ENCODE results near the gene CAPSL.
A peak's percentile ranks its signal among the peaks of the same experiment; 100 is the strongest.
"Not testable (repeated sequence)": the region's sequence is repeated elsewhere in the genome, so short reads cannot be mapped to it uniquely, and the experiment has no call there.

CAPSL gene

DNA sequence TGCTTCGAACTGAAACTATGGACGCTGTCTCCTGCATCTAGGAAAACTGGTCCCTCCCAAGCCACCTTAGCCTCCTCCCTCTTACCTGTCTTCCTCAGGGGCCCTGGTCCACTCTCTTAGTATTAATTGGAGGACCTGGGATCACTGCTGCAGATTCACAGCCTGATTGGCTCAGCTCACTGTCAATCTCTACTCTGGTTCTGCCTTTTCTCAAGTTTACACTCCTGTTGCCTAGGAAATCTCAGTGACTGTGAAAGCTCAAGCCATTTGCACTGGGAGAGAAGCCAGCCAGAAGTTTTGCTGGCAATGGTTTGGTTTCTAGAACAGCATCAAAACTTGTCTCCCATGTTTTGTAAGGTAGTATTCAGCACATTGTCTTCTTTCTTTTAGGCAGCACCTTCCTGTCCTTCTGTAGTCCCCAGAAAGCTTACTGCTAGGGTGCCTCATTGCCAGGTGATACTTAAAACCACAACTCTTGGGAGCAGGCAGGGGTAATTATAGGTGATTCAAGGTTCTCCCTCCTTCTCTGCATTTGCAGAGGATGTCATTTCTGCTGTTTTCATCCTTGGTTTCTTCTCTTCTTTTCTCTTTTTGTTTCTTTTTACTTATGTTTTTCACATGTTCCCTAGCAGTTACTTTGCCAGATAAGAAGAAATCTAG, at the start of gene CAPSL:
TSS of gene CAPSL (minus strand) at position 55 of the 660 bp plus-strand sequence. CDS start 17,502 bp downstream, outside the sequence.
- DNase-seq: peak in 1 of 2 donors; percentile 20

DNA sequence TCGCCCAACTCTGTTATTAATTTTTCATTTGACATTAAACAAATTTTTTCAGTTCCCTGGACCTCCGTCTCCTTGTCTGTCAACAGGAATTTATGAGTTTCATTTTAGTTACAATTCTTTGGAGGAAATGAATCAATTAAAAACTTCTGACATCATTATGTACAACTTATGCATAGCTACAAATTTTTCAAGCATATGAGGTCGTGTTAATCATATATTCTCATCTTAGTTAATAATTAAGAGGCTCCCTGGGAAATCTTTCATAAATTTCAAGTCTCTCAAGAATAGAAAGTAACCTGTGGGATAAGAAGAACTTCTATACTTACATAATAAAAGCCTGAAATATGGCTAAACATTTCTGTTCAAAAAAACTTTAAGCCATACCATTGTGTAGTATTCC, 49.4 kb upstream of the CAPSL start:
- DNase-seq: no peak

GRCh38 chr5:35979715-35980114, 41.3 kb upstream of the CAPSL start:
- peak in 1 of 2 donors; percentile 61 for DNase-seq

DNA sequence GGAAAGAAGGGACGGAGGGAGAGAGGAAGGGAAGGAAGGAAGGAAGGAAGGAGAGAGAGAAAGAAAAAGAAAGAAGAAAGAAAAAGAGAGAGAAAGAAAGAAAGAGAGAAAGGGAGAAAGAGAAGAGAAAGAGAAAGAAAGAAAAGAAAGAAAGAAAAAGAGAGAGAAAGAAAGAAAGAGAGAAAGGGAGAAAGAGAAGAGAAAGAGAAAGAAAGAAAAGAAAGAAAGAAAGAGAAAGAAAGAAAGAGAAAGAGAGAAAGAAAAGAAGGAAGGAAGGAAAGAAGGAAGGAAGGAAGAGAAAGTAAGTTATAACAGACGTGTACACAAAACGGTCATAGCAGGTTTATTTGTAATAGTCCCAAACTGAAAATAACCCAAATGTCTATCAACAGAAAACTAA, 38.4 kb upstream of the CAPSL start:
- not testable (repeated sequence) for DNase-seq

- no peak for DNase-seq
These were observed 36.1 kb upstream of the CAPSL start for GRCh38 chr5:35974570-35974969.

DNA sequence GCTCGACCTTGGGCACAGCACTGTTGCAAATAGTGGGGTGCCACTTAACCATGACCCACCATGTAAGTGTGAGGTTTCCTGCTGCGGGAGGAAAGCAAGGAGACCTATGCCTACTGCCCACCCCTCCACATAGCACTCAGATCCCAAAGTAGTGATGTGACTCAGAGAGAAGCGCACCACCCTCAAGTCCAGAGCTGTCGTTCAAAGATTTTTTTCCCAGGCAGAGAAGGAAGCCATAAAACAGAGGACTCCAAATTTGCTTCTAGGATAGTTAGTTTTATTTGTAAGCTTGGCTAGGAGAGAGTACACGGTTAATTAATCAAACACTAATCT, 33.4 kb upstream of the CAPSL start:
- DNase-seq: no peak

DNA sequence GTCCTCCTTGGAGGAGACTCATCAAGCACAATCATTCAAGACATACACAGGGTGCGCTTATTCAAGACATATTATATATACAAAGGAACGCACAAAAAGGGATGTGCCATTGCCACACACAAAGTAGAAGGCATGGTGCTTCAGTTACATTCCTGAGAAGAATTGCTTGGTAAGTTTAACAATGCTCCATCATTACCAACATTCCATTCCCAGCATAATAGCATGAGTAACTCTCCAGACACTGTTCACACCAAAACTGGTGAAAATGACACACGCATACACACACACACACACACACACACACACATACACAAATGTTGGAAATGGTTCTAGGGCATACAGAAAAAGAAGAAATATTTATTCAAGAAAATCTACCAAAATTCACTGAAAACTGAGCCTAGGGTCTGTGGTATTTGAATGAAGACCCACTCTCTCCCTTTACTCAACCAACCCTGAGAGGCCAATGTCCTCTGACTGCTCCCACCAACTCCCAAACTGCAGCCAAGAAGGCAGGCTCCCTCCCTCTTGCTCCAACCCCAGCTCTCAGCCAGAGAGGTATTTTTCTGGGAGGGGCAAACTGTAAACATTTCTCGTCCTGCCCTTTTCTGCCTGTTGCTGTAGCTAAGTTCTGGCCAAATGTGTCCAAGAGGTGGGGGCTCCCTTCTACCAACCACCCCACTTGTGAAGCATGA, 32.9 kb upstream of the CAPSL start:
- no peak for DNase-seq

DNA sequence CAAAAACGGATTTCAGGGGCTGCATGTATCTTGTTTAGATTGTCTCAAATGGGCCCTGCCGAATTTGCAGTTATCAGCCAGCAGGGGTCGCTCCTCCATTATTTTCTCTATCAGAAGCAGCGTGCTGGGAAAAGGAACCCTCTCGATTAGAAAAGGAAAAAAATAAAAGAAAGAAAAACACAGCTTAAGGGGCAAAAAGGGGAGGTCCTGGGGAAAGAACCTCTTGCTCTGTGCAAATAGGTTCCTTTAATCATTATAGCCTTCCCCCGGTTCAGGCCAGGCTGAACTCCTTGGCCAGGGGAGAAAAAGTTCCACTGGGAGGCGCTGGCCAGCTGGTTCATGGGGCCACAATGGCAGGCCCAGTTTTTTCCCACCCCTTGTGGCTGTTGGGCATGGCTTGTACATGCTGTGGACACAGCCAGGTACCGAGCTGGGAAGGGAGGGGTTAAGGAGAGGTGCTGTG, 25.0 kb upstream of the CAPSL start:
- DNase-seq: peak in 1 of 2 donors; percentile 66

DNA sequence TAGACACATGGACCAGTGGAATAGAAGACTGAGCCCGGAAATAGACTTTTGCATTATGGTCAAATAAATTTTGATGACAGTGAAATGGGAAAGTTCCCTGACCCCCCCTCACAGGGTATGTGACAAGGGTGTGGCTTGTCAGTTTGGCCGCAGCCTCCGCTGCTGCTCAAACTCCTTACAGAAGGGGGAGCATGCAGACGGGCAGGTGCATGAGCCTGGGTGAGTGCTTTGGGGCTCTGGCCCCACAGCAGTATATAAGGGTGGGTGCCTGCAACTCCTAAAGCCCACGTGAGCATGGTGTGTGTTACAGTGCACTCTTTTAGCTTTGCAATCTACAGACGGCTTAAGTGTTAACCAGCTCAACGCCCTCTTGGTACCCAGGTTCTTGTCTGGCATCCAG, 21.9 kb upstream of the CAPSL start:
- DNase-seq: no peak

DNA sequence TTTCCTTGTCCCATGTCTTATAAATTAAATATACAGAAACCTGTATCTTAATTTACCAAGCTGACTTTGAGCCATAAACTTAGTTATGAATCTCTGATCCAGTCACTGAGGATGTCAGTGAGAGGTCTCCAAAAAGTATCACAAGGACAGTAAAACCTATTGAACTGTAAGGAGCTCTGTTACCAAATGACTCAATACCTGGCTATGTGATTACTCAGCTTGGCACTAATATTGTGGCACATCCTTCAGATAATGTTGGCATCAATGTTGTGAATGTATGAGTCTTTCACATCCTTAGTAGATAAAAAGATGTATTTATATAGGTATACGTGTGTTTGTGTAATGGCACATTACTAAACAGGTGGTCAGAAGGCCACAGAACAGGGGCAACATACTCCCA, 18.0 kb upstream of the CAPSL start:
- DNase-seq: no peak

GRCh38 chr5:35954175-35954574, 15.8 kb upstream of the CAPSL start:
- DNase-seq: no peak

DNA sequence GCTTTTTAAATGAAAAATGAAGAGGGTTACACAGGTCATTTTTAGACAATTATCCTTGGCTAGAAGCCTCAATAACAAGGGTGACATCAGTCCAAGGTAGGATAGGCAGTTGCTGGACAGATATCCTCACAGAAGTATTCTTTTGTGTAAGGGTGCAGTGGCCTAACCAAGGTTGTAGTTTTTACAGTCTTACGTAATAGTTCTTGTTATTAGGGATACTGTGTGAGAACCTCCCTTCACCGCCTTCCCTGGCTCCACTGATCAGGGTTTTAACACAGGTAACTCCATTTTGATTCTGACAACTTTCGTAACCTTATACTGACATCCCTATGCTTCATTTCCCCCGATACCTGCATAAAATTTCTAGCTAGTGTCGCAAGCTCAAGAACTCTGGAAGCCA, 8.7 kb upstream of the CAPSL start:
- DNase-seq: no peak

DNA sequence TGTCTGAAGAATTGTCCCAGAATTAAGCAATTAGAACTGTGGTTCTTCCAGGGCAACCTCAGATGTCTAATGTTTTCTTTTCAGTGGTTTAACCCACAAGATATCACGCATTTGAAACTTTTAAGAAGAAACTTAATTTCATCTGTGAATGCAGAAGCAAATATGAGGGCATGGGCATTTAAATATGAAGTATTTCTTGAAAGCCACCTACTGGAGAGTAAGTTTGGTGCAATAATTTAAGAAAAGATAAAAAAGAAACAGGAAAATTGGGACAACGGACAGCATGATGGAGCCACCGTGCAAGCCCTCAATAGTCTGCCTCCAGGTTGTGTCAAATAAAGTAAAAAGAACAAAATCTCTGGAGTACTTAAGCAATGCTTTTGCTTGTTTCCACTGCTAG, 1.2 kb upstream of the CAPSL start:
- no peak for DNase-seq

- peak; percentile 31 to 86 for DNase-seq
These were observed 11.9 kb downstream of the CAPSL start for GRCh38 chr5:35926389-35927051.

GRCh38 chr5:35924950-35925722, 13.3 kb downstream of the CAPSL start:
- DNase-seq: peak; percentile 61 to 75

- no peak for DNase-seq
These were observed 14.1 kb downstream of the CAPSL start for GRCh38 chr5:35924122-35924949.

- no peak for DNase-seq
These were observed 16.0 kb downstream of the CAPSL start for GRCh38 chr5:35922468-35922867.

DNA sequence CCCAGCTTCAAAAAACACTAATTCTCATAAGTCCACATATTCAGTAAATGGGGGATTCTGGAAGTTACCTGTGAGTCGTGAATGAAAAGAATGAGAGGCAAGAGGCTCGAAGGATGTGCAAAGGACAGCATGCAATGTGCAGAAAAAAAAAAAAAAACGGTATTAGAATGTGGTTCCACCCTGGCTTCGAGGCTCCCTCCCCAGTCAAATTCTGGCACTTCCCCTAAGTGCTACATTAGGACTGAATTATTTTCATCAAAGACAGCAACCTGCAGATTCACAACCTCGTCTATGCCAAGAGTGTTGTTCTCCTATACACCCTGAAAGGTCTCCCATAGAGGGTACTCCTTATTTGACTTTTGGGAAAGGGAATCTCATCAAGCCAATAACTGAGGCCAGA, 16.5 kb downstream of the CAPSL start:
- no peak for DNase-seq

DNA sequence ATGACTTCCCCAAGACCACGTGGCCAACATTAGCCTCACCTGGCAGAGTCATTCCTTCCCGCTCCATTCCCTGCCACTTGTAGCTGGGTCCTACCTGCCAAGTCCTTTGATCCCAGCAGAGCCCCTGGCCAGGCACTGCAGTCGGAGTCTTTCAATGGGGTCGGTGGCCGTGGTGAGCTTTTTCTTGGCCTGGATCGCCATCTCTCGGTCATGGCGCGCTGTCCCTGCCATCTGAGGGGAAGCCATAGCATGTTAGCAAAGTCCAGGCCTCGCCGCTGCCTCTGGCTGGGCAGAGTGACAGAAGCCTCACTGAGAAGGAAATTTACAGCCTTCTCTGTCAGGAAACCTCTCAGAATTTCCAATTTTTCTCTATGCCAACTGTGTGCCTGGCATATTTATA, 17.5 kb downstream of the CAPSL start:
- no peak for DNase-seq

GRCh38 chr5:35919191-35919590, 19.2 kb downstream of the CAPSL start:
- no peak for DNase-seq

DNA sequence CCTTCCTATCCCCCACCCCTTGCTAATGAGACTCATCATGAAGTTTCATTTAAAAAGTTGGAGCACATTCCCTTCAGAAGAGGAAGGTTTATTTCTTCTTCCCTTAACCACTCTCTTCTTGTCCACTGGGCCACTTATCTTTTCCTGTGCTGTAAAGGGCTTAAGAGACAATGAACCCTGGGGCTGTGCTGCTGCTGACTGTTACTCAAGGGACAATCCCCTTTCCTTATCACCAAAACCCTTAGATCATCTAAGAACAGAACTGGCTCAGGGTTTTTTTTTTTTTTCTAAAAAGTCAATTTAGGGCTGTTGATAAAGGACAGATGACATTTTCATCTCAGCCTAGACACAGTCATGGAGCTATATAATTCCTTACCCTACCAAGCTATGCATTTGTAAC, 29.6 kb downstream of the CAPSL start:
- no peak for DNase-seq

DNA sequence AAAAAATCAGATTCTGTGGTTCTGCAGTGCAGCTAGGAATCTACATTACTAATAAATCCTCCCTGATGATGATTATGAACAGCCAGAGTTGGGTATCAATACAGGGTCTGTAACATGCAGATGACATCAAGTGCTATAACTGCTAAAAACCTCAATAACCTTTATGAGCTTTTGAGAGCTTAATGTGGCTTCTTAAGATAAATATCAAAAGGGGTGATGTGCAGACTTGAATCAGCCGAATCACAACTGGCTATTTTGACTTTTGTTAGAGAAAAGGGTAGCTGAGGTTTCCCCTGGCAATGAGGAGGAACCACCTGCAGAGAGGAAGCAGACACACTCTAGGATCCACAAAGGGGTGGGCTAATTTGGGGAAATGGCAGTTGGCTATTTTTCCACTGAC, 30.2 kb downstream of the CAPSL start:
- no peak for DNase-seq

Data from inflammatory macrophage treated with lipopolysaccharide for 1 hour (primary cell).